ENCODE results near the gene FOXA2.

Gene FOXA2

DNA sequence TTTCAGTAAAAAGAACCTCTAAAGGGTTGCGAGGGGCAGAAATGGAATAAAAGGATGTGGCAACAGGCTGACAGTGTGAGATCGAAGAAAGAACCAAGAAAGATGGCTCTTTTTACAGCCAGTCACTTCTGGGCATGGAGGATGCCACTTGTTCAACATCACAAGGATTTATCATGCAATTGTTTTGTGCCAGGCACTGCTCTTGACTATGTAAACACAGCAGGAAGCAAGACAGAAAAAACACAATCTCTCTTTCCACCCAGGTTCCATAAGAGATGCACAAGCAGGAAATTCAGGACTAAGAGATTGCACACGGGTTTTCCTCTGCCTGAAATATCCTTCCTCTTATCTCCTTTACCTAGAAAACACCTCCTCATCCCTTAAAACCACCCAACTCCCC, 38.0 kb downstream of the FOXA2 start:
- Histone ChIP-seq H3K4me3 (no peak overlapping the region), H3K27ac (no peak overlapping the region)
- no peak for DNase-seq (ENCODE audit: low spot score)
- TF ChIP-seq, protein P1, sequence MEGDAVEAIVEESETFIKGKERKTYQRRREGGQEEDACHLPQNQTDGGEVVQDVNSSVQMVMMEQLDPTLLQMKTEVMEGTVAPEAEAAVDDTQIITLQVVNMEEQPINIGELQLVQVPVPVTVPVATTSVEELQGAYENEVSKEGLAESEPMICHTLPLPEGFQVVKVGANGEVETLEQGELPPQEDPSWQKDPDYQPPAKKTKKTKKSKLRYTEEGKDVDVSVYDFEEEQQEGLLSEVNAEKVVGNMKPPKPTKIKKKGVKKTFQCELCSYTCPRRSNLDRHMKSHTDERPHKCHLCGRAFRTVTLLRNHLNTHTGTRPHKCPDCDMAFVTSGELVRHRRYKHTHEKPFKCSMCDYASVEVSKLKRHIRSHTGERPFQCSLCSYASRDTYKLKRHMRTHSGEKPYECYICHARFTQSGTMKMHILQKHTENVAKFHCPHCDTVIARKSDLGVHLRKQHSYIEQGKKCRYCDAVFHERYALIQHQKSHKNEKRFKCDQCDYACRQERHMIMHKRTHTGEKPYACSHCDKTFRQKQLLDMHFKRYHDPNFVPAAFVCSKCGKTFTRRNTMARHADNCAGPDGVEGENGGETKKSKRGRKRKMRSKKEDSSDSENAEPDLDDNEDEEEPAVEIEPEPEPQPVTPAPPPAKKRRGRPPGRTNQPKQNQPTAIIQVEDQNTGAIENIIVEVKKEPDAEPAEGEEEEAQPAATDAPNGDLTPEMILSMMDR (IDR thresholded peaks at IDR 0.05) = no peak

DNA sequence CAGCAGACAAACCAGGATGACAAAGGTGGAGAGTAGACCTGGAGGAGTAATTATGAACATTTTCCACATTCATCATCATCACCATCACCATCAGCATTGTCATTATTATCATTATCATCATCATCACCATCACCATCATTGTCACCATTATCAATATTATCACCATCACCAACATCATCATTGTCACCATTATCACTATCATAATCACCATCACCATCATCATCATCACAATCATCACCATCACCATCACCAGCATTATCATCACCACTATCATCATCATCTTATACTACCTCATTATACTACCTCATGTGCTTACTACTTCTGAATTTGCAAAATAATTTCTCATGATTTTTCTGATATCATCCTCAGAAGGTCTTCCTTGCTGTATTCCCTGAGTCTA, 39.3 kb downstream of the FOXA2 start:
- TF ChIP-seq, protein P1 (IDR thresholded peaks at IDR 0.05) = no peak
- Histone ChIP-seq H3K27ac (no peak overlapping the region), H3K4me3 (no peak overlapping the region)
- DNase-seq (ENCODE audit: low spot score) = no peak

GRCh38 chr20:22544462-22544861, 39.9 kb downstream of the FOXA2 start:
- H3K27ac ChIP-seq = no peak overlapping the region
- H3K4me3 ChIP-seq = no peak overlapping the region
- DNase-seq (ENCODE audit: low spot score) = no peak
- TF ChIP-seq, protein P1 (IDR thresholded peaks at IDR 0.05) = no peak

DNA sequence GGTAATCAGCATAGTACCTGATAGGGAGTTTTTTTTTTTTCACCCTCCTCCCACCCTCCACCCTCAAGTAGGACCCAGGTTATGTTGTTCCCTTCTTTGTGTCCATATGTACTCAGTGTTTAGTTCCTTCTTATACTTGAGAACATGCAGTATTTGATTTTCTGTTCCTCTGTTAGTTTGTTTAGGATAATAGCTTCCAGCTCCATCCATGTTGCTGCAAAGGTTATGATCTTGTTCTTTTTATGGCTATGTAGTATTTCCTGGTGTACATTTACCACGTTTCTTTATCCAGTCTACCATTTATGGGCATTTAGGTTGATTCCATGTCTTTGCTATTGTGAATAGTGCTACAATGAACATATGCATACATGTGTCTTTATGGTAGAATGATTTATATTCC, 41.9 kb downstream of the FOXA2 start:
- Histone ChIP-seq H3K4me3 (no peak overlapping the region), H3K27ac (no peak overlapping the region)
- DNase-seq (ENCODE audit: low spot score) = no peak
- TF ChIP-seq, protein P1 (IDR thresholded peaks at IDR 0.05) = no peak

GRCh38 chr20:22540832-22541231, 43.5 kb downstream of the FOXA2 start:
- TF ChIP-seq, protein P1 (IDR thresholded peaks at IDR 0.05) = no peak
- Histone ChIP-seq H3K4me3 (no peak overlapping the region), H3K27ac (no peak overlapping the region)
- no peak for DNase-seq (ENCODE audit: low spot score)

GRCh38 chr20:22536956-22537756, 47.2 kb downstream of the FOXA2 start:
- no peak overlapping the region for H3K27ac ChIP-seq
- H3K4me3 ChIP-seq = no peak overlapping the region
- TF ChIP-seq, protein P1 (IDR thresholded peaks at IDR 0.05) = no peak
- no peak for DNase-seq (ENCODE audit: low spot score)

- no peak for DNase-seq (ENCODE audit: low spot score)
- Histone ChIP-seq H3K4me3 (no peak overlapping the region), H3K27ac (no peak overlapping the region)
- TF ChIP-seq, protein P1 (IDR thresholded peaks at IDR 0.05) = no peak
These were observed 48.1 kb downstream of the FOXA2 start for GRCh38 chr20:22536141-22536828.
